Measurements from ENCODE around the gene TRPM4.

DNA sequence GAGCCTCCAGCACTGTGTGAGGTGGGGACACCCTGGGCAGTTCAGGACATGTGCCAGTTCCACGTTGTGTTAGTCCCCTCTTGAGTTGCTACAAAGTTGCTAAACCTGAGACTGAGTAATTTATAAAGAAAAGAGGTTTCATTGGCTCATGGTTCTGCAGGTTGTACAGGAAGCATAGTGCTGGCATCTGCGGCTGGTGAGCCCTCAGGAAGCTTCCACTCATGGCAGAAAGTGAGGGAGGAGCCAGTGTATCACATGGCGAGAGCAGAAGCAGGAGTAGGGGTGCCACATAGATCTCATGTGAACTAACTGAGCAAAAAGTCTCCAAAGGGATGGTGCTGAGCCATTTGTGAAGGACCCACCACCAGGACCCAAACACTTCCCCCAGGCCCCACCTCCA, 33.2 kb downstream of the TRPM4 start:
- no peak for TF ChIP-seq POLR2A (IDR thresholded peaks at IDR 0.05)
- TF ChIP-seq, protein P1, sequence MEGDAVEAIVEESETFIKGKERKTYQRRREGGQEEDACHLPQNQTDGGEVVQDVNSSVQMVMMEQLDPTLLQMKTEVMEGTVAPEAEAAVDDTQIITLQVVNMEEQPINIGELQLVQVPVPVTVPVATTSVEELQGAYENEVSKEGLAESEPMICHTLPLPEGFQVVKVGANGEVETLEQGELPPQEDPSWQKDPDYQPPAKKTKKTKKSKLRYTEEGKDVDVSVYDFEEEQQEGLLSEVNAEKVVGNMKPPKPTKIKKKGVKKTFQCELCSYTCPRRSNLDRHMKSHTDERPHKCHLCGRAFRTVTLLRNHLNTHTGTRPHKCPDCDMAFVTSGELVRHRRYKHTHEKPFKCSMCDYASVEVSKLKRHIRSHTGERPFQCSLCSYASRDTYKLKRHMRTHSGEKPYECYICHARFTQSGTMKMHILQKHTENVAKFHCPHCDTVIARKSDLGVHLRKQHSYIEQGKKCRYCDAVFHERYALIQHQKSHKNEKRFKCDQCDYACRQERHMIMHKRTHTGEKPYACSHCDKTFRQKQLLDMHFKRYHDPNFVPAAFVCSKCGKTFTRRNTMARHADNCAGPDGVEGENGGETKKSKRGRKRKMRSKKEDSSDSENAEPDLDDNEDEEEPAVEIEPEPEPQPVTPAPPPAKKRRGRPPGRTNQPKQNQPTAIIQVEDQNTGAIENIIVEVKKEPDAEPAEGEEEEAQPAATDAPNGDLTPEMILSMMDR (IDR thresholded peaks at IDR 0.05) = no peak
